GM19397 (cell line): ENCODE measurements around the gene RGS6.

Experiments
- ATAC-seq: cut with Tn5 transposase; IDR thresholded peaks from one replicate; pipeline ENCODE4 v1.9.1; 2021; ENCODE audit warnings: mild to moderate bottlenecking, moderate library complexity; ENCODE audit not compliant: unreplicated experiment

Gene RGS6

GRCh38 chr14:72303930-72304329, 371.7 kb downstream of the RGS6 start:
- ATAC-seq = no peak

GRCh38 chr14:72305561-72305960, 373.3 kb downstream of the RGS6 start:
- ATAC-seq = no peak

DNA sequence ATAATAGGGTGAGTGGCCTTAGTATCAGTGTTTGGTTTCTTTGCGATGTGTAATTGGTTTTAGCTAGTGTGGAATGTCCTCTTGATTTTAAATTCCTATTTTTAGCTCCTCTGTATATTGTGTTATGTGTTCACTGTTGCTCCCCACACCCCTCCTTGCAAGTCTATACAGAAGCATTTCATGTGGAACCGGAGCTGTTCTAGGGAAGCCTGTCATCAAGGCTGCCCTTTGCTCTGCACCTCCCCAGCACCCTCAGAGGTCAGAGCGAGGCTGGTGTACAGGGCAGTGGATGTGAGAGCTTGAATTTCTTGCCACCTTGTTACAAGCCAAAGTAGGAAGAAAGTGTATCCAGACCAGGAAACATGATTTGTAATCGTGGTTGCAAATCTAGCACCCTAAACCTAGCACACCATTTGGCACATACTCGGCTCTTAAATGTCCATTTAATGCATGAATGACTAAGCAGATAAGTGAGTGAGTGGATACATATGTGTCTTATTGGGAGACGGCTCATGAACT, 376.8 kb downstream of the RGS6 start:
- no peak for ATAC-seq

DNA sequence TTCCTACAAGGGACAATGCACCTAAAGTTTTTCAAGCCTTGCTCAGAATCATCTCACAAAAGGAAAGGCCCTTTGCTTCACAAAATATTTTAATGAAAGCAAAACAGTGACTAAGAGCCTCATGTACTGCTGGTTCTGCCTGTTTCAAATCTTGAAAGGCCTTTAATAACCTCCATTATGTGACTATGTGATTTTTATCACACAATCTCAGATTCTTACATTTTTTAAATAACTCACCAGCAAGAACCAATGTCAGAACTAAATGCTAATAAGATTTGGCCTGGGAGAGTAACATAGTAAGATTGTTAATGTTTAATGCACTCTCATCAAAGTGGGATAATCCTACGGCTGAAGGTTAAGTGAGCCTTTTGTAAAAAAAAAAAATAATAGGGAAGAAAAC, 378.9 kb downstream of the RGS6 start:
- no peak for ATAC-seq

- no peak for ATAC-seq
These were observed 379.3 kb downstream of the RGS6 start for GRCh38 chr14:72311516-72311915.

- ATAC-seq = no peak
These were observed 382.7 kb downstream of the RGS6 start for GRCh38 chr14:72314808-72315435.

- no peak for ATAC-seq
These were observed 383.5 kb downstream of the RGS6 start for GRCh38 chr14:72315714-72316113.

GRCh38 chr14:72318648-72319047, 386.4 kb downstream of the RGS6 start:
- ATAC-seq = no peak

GRCh38 chr14:72332046-72332445, 399.8 kb downstream of the RGS6 start:
- ATAC-seq = no peak

GRCh38 chr14:72332871-72333270, 400.6 kb downstream of the RGS6 start:
- no peak for ATAC-seq

DNA sequence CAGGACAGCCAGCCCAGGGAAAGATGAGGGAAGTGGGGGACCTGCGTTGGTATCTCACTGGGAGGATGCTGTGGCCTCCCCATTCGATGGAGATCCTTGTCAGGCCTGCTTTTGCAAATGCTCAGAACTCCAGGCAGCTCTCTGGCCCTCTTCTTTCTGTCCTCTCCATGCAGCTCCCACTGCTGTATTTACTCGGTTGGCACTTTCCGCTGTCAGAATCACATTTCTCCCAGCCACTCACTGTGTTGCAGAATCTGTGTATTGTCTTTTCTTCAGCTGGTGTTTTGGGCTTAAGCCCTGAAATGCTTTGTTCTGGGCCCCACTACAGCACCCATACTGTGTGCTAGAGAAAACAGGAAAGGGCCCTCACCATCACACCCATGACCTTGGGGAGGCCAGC, 401.1 kb downstream of the RGS6 start:
- no peak for ATAC-seq

DNA sequence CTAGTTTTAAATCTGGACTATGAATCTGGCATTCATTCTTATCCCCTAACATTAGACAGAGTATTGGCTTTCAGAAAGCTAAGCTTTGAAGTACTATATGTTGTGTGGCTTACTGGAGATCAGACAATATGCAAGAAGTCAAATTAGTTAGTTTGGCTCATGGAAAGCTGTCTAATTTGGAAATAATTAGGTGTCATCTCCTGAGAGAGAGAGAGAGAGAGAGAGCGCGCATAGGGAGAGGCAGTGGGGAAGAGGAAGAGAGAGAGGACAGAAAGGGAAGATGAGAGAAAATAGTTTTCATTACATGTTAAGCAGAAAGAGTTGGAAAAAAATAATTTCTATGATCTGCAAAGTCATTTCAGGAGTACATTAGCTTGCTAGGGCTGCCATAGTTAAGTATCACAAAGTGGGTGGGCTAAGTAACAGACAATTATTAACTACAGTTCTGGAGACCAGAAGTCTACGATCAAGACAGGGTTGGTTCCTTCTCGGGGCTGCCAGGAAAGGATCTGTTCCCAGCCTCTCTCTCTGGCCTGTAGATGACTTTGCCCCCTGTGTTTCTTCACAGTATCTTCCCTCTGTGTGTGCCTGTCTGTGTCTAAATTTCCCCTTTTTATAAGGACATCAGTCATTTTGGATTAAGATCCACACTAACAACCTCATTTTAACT, 404.2 kb downstream of the RGS6 start:
- no peak for ATAC-seq

- ATAC-seq = no peak
These were observed 409.0 kb downstream of the RGS6 start for GRCh38 chr14:72341237-72341636.

GRCh38 chr14:72341686-72342085, 409.5 kb downstream of the RGS6 start:
- no peak for ATAC-seq

DNA sequence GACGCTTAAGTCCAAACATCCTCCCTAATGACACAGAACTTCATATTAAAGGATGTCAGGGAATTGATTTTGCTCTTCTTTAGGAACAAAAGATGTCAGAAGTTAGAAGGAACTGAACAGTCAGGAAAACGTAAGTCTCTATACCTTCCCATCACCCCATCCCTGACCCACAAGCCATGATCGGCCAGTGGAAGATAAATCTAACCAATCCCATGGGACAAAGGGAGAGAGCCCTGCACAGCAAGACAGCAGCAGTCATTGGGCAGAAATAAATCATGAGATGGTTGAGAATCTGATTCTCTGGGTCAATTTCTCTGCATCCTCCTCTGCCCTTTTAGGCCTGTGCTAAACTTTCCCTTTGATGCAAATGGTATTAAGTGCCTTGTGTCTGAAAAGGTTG, 414.9 kb downstream of the RGS6 start:
- no peak for ATAC-seq

DNA sequence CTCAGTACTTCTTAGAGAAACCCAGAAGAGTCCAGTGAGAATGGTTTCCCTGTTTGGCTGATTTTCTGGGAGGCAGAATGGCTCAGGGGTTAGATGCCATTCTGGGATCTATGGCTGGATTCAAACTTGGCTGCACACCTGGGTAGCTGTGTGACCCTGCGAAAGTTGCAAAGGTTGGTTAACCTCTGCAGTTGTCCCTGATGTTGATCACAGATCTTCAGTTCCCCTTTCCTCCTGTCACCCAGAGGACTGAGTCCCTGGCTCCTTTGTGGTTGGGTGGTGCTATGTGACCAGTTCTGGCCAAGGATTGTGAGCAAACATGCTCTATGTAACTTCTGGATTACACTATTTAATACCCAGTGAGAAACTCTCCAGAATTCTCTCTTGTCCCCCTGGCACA, 418.0 kb downstream of the RGS6 start:
- ATAC-seq = no peak

DNA sequence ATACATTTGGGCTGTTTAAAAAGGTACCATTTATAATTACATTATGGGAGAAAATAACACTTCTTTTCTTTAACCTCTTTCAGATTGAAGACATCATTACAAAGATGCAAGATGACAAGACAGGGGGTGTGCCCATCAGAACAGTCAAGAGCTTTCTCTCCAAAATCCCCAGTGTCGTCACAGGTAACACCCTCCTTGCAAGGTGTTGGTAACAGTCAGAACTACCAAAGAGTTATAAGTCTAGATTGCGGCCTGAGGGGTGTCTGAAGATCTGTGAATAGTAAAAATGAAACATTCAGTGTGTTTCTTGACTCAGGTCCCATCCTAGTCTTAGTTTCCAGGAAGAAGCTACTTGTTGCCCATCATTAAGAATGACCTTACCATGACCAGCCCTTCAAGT, 419.8 kb downstream of the RGS6 start:
- ATAC-seq = no peak

DNA sequence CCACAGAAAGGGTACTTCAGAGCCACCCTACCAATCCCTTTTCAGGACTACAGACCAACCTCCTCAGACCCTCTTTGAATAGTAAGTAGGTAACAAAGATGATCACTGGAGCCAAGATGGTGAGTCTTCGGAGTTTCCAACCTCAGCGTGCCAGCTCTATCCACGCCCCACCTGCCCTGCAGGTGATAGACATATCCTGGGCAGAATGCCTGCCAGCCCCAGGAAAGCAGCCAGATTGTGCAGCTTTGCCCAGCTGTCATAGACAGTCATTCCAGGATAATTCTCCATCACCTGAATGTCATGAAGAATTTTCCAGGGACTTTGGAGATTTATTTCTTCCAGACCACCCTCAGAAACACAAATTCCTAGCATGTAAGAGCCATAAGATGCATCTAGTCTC, 434.4 kb downstream of the RGS6 start:
- no peak for ATAC-seq

DNA sequence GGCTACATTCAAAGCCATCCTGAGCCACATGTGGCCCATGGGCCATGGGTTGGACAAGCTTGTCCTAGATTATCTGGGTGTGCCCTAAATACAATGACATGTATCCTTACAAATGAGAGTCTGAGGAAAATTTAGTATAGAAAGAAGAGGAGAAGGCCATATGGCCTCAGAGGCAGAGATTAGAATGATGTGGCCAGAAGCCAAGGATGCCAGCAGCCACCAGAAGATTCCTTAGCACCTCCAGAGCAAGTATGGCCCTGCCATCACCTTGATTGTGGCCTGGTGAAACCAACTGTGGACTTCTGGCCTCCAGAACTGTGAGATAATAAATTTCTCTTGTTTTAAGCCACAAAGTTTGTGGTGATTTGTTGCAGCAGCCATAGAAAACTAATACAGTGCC, 436.9 kb downstream of the RGS6 start:
- ATAC-seq = no peak

- ATAC-seq = no peak
These were observed 444.8 kb downstream of the RGS6 start for GRCh38 chr14:72377016-72377415.

GRCh38 chr14:72380456-72380855, 448.2 kb downstream of the RGS6 start:
- no peak for ATAC-seq

GRCh38 chr14:72383865-72384264, 451.6 kb downstream of the RGS6 start:
- ATAC-seq = no peak

GRCh38 chr14:72387726-72388125, 455.5 kb downstream of the RGS6 start:
- ATAC-seq = no peak
